Neuron (in vitro differentiated cells): Measurements from ENCODE around the gene COL13A1.

Experiments used
- H2AFZ ChIP-seq: one replicate; pipeline ENCODE4 v1.6.1; 2013; ENCODE audit warnings: low read depth, mild to moderate bottlenecking, inconsistent platforms, low read length, moderate library complexity
- H3K27me3 ChIP-seq: one replicate; pipeline ENCODE4 v1.6.1; 2013; ENCODE audit warnings: low read length; ENCODE audit not compliant: insufficient read depth
- H3K36me3 ChIP-seq: one replicate; pipeline ENCODE4 v1.6.1; 2013; ENCODE audit warnings: low read length; ENCODE audit not compliant: insufficient read depth
- H3K4me1 ChIP-seq: one replicate; pipeline ENCODE4 v1.6.1; 2013; ENCODE audit warnings: low read length; ENCODE audit not compliant: insufficient read depth
- H3K4me3 ChIP-seq: 2 replicates; pipeline ENCODE4 v1.5.1; 2013; ENCODE audit warnings: mild to moderate bottlenecking, low read length, moderate library complexity
- H3K9me3 ChIP-seq: one replicate; pipeline ENCODE4 v1.6.1; 2013; ENCODE audit warnings: low read length

COL13A1 gene

GRCh38 chr10:69963178-69963834 lies 161.6 kb downstream of the COL13A1 start:
- no peaks in the 10 kb centered on the region for H3K36me3 ChIP-seq
- H3K4me1 ChIP-seq = no peaks in the 10 kb centered on the region
- H3K4me3 ChIP-seq = no peak overlapping the region
- no peak overlapping the region for H2AFZ ChIP-seq
- H3K27me3 ChIP-seq = peaks cover 12% of the 10 kb centered on the region
- H3K9me3 ChIP-seq = no peaks in the 10 kb centered on the region

- H3K36me3 ChIP-seq = no peaks in the 10 kb centered on the region
- no peak overlapping the region for H3K4me3 ChIP-seq
- peaks cover 12% of the 10 kb centered on the region for H3K27me3 ChIP-seq
- H3K4me1 ChIP-seq = no peaks in the 10 kb centered on the region
- no peaks in the 10 kb centered on the region for H3K9me3 ChIP-seq
- H2AFZ ChIP-seq = no peak overlapping the region
These were observed 162.4 kb downstream of the COL13A1 start for GRCh38 chr10:69963835-69964710.

- no peaks in the 10 kb centered on the region for H3K4me1 ChIP-seq
- no peak overlapping the region for H3K4me3 ChIP-seq
- peaks cover 17% of the 10 kb centered on the region for H3K27me3 ChIP-seq
- H3K9me3 ChIP-seq = no peaks in the 10 kb centered on the region
- no peaks in the 10 kb centered on the region for H3K36me3 ChIP-seq
- no peak overlapping the region for H2AFZ ChIP-seq
These were observed 163.4 kb downstream of the COL13A1 start for GRCh38 chr10:69965086-69965485.

- no peaks in the 10 kb centered on the region for H3K4me1 ChIP-seq
- H3K27me3 ChIP-seq = peaks cover 17% of the 10 kb centered on the region
- H3K4me3 ChIP-seq = no peak overlapping the region
- no peaks in the 10 kb centered on the region for H3K9me3 ChIP-seq
- H3K36me3 ChIP-seq = no peaks in the 10 kb centered on the region
- H2AFZ ChIP-seq = no peak overlapping the region
These were observed 164.4 kb downstream of the COL13A1 start for GRCh38 chr10:69965919-69966662.

GRCh38 chr10:69968830-69969229 lies 167.1 kb downstream of the COL13A1 start:
- H2AFZ ChIP-seq = no peak overlapping the region
- H3K27me3 ChIP-seq = peaks cover 22% of the 10 kb centered on the region
- no peaks in the 10 kb centered on the region for H3K9me3 ChIP-seq
- no peaks in the 10 kb centered on the region for H3K4me1 ChIP-seq
- no peak overlapping the region for H3K4me3 ChIP-seq
- H3K36me3 ChIP-seq = no peaks in the 10 kb centered on the region

- no peaks in the 10 kb centered on the region for H3K4me1 ChIP-seq
- no peak overlapping the region for H3K4me3 ChIP-seq
- no peak overlapping the region for H2AFZ ChIP-seq
- H3K27me3 ChIP-seq = peaks cover 17% of the 10 kb centered on the region
- no peaks in the 10 kb centered on the region for H3K9me3 ChIP-seq
- H3K36me3 ChIP-seq = no peaks in the 10 kb centered on the region
These were observed 168.3 kb downstream of the COL13A1 start for GRCh38 chr10:69969977-69970376.

GRCh38 chr10:69972981-69973397 lies 171.3 kb downstream of the COL13A1 start:
- H3K4me1 ChIP-seq = no peaks in the 10 kb centered on the region

GRCh38 chr10:69973678-69974077 lies 172.0 kb downstream of the COL13A1 start:
- no peaks in the 10 kb centered on the region for H3K36me3 ChIP-seq

More at GRCh38 chr10:69972981-69973397, 171.3 kb downstream of the COL13A1 start:
- Histone ChIP-seq H3K27me3 (peaks cover 10% of the 10 kb centered on the region), H3K36me3 (no peaks in the 10 kb centered on the region), H3K4me3 (no peak overlapping the region), H2AFZ (no peak overlapping the region), H3K9me3 (peaks cover 2% of the 10 kb centered on the region)

GRCh38 chr10:69974551-69975155 lies 172.9 kb downstream of the COL13A1 start:
- Histone ChIP-seq H3K27me3 (peaks cover 5% of the 10 kb centered on the region), H3K4me3 (no peak overlapping the region), H3K9me3 (peaks cover 2% of the 10 kb centered on the region), H3K36me3 (no peaks in the 10 kb centered on the region), H3K4me1 (no peaks in the 10 kb centered on the region), H2AFZ (no peak overlapping the region)

More at GRCh38 chr10:69973678-69974077, 172.0 kb downstream of the COL13A1 start:
- H2AFZ ChIP-seq = no peak overlapping the region
- peaks cover 2% of the 10 kb centered on the region for H3K9me3 ChIP-seq
- H3K27me3 ChIP-seq = peaks cover 10% of the 10 kb centered on the region
- no peaks in the 10 kb centered on the region for H3K4me1 ChIP-seq
- no peak overlapping the region for H3K4me3 ChIP-seq

GRCh38 chr10:69976795-69977546 lies 175.3 kb downstream of the COL13A1 start:
- no peak overlapping the region for H3K4me3 ChIP-seq
- peaks cover 5% of the 10 kb centered on the region for H3K27me3 ChIP-seq
- H3K4me1 ChIP-seq = no peaks in the 10 kb centered on the region
- H3K36me3 ChIP-seq = no peaks in the 10 kb centered on the region
- H3K9me3 ChIP-seq = peaks cover 2% of the 10 kb centered on the region
- no peak overlapping the region for H2AFZ ChIP-seq

GRCh38 chr10:69979174-69979573 lies 177.5 kb downstream of the COL13A1 start:
- H3K4me3 ChIP-seq = no peak overlapping the region
- peaks cover 2% of the 10 kb centered on the region for H3K9me3 ChIP-seq
- H2AFZ ChIP-seq = no peak overlapping the region
- no peaks in the 10 kb centered on the region for H3K4me1 ChIP-seq
- no peaks in the 10 kb centered on the region for H3K36me3 ChIP-seq
- H3K27me3 ChIP-seq = no peaks in the 10 kb centered on the region

- Histone ChIP-seq H3K4me3 (no peak overlapping the region), H2AFZ (no peak overlapping the region), H3K36me3 (no peaks in the 10 kb centered on the region), H3K4me1 (no peaks in the 10 kb centered on the region), H3K9me3 (peaks cover 2% of the 10 kb centered on the region), H3K27me3 (no peaks in the 10 kb centered on the region)
These were observed 179.0 kb downstream of the COL13A1 start for GRCh38 chr10:69980672-69981071.
